HEK293T (cell line): ENCODE data around the gene DDN.
A peak's percentile ranks its signal among the peaks of the same experiment; 100 is the strongest.

ENCODE experiments used
- CTCF ChIA-PET: fragments of 350-600 bp; formaldehyde crosslinking; extraction: SDS; loops from one replicate; lab custom pipeline; 2021; ENCODE audit warnings: antibody characterized with exemption, inconsistent platforms; lab: Yijun Ruan, JAX
- POLR2A ChIA-PET: fragments of 350-600 bp; formaldehyde crosslinking; extraction: SDS; loops from one replicate; lab custom pipeline; 2020; ENCODE audit warnings: antibody characterized with exemption, inconsistent platforms; lab: Yijun Ruan, JAX
- DNase-seq: peaks from one replicate; pipeline ENCODE4 v3.0.0; 2012; ENCODE audit warnings: mixed read lengths; ENCODE audit errors: extremely low spot score
- ARNT ChIP-seq: fragments of 450-650 bp; IDR thresholded peaks from 2 replicates; pipeline ENCODE4 v1.6.1; 2017; ENCODE audit warnings: mild to moderate bottlenecking
- BHLHE40 ChIP-seq: fragments of 450-650 bp; IDR thresholded peaks from 2 replicates; pipeline ENCODE4 v1.6.1; 2016; ENCODE audit warnings: mild to moderate bottlenecking, moderate library complexity, borderline replicate concordance
- CTBP1 ChIP-seq: fragments of 450-650 bp; IDR thresholded peaks from 2 replicates; pipeline ENCODE4 v1.6.1; 2016; ENCODE audit warnings: borderline replicate concordance
- ELF4 ChIP-seq: fragments of 450-650 bp; IDR thresholded peaks from 2 replicates; pipeline ENCODE4 v1.6.1; 2017; ENCODE audit warnings: antibody characterized with exemption
- FOXA1 ChIP-seq: fragments of 450-650 bp; IDR thresholded peaks from 2 replicates; pipeline ENCODE4 v1.6.1; 2016; ENCODE audit warnings: mild to moderate bottlenecking
- FOXK2 ChIP-seq: fragments of 450-650 bp; IDR thresholded peaks from 2 replicates; pipeline ENCODE4 v1.6.1; 2016; ENCODE audit warnings: mild to moderate bottlenecking
- FOXM1 ChIP-seq: fragments of 450-650 bp; IDR thresholded peaks from 2 replicates; pipeline ENCODE4 v1.6.1; 2017; ENCODE audit warnings: mild to moderate bottlenecking, borderline replicate concordance
- HDGF ChIP-seq: fragments of 450-650 bp; IDR thresholded peaks from 2 replicates; pipeline ENCODE4 v1.6.1; 2017; ENCODE audit warnings: antibody characterized with exemption, borderline replicate concordance
- L3MBTL2 ChIP-seq: fragments of 450-650 bp; conservative IDR thresholded peaks from 2 replicates; pipeline ENCODE4 v1.6.1; 2016; ENCODE audit warnings: mild to moderate bottlenecking
- LEF1 ChIP-seq: fragments of 450-650 bp; IDR thresholded peaks from 2 replicates; pipeline ENCODE4 v1.6.1; 2017; ENCODE audit warnings: mild to moderate bottlenecking, borderline replicate concordance
- NFRKB ChIP-seq: fragments of 450-650 bp; IDR thresholded peaks from 2 replicates; pipeline ENCODE4 v1.6.1; 2016; ENCODE audit warnings: mild to moderate bottlenecking, moderate library complexity
- SP1 ChIP-seq: fragments of 450-650 bp; IDR thresholded peaks from 2 replicates; pipeline ENCODE4 v1.6.1; 2017
- SUZ12 ChIP-seq: fragments of 450-650 bp; IDR thresholded peaks from 2 replicates; pipeline ENCODE4 v1.6.1; 2016; ENCODE audit warnings: mild to moderate bottlenecking
- TARDBP ChIP-seq: fragments of 450-650 bp; IDR thresholded peaks from 2 replicates; pipeline ENCODE4 v1.6.1; 2016
- ZNF384 ChIP-seq: fragments of 450-650 bp; IDR thresholded peaks from 2 replicates; pipeline ENCODE4 v1.6.1; 2016
- TF ChIP-seq, protein P1 (sequence below): fragments of 450-650 bp; IDR thresholded peaks from 2 replicates; pipeline ENCODE4 v1.6.1; 2016

Gene DDN

GRCh38 chr12:49012739-49013138 lies 13.6 kb upstream of the DDN start:
- DNase-seq = no peak
- TF ChIP-seq FOXA1 (no peak), FOXK2 (no peak), ARNT (no peak), CTBP1 (no peak), LEF1 (no peak)
- POLR2A ChIA-PET = no interaction called here
- CTCF ChIA-PET = interaction anchor here (0.7 kb wide), 1 partner anchor 77 kb away, joined by 8 read pairs; no protein-coding TSS in a partner anchor

DNA sequence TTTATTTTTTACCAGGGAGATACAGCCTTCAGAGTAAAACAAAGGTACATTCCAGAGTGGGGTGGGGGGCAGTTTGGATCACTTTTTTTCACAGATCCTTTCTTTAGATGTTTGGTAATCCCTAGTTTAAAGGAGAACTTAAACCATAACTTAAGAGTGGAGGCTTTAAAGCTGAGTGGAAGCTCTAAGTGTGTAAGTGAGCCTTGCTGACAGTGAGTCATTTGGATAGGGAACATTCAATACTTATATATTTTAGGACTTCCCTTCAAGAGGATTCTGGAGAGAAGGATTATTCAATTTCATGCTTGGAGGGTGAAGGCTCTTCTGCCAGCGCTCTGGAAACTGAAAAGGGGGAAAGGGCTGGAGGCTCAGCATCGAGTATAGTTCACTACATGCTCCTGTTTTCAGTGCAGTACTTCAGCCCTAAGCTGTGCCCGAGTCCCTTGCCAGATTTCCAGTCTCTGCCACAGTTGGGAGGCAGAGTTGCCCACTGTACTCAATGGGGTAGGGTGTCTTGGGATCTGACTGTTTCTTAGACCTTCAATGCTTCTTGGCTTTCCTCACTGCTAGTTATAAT lies 11.0 kb upstream of the DDN start:
- no peak for DNase-seq
- POLR2A ChIA-PET = interaction anchor here (1.0 to 2.1 kb wide), 2 partner anchors 9 to 11 kb away, joined by 3 to 7 read pairs; partner anchors contain the start of gene DDN
- CTCF ChIA-PET = no interaction called here
- no peak for TF ChIP-seq FOXK2
- no peak for TF ChIP-seq CTBP1
- TF ChIP-seq TARDBP = no peak
- no peak for TF ChIP-seq HDGF
- no peak for TF ChIP-seq SP1
- TF ChIP-seq NFRKB = no peak
- TF ChIP-seq FOXM1 = no peak
- no peak for TF ChIP-seq ELF4
- TF ChIP-seq, protein P1, sequence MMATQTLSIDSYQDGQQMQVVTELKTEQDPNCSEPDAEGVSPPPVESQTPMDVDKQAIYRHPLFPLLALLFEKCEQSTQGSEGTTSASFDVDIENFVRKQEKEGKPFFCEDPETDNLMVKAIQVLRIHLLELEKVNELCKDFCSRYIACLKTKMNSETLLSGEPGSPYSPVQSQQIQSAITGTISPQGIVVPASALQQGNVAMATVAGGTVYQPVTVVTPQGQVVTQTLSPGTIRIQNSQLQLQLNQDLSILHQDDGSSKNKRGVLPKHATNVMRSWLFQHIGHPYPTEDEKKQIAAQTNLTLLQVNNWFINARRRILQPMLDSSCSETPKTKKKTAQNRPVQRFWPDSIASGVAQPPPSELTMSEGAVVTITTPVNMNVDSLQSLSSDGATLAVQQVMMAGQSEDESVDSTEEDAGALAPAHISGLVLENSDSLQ = no peak
- no peak for TF ChIP-seq L3MBTL2
- no peak for TF ChIP-seq ARNT
- no peak for TF ChIP-seq FOXA1
- no peak for TF ChIP-seq BHLHE40
- TF ChIP-seq ZNF384 = no peak
- no peak for TF ChIP-seq LEF1

- peak; percentile 92 for TF ChIP-seq ZNF384
- TF ChIP-seq HDGF = no peak
- TF ChIP-seq NFRKB = no peak
- POLR2A ChIA-PET = no interaction called here
- CTCF ChIA-PET = interaction anchor here (0.7 kb wide), 1 partner anchor 12 kb away, joined by 3 read pairs; no protein-coding TSS in a partner anchor
- DNase-seq = no peak
These were observed 9.8 kb upstream of the DDN start for GRCh38 chr12:49008943-49009342.

GRCh38 chr12:49000346-49000745 lies 1.2 kb upstream of the DDN start:
- CTCF ChIA-PET = interaction anchor here (4.5 kb wide), 1 partner anchor 12 kb away, joined by 26 read pairs; no protein-coding TSS in a partner anchor
- DNase-seq = no peak
- TF ChIP-seq SUZ12 (no peak), ELF4 (no peak), ZNF384 (no peak), FOXM1 (no peak), CTBP1 (no peak), L3MBTL2 (no peak), LEF1 (no peak), HDGF (no peak), FOXK2 (no peak), TARDBP (no peak), FOXA1 (no peak), ARNT (no peak), SP1 (no peak)
- TF ChIP-seq, protein P1 = no peak
- POLR2A ChIA-PET = interaction anchor here (1.0 to 3.3 kb wide), 6 partner anchors 10 to 130 kb away, joined by 3 to 17 read pairs (median 6); partner anchors contain the start of genes ARF3, PRKAG1 and TUBA1B

DNA sequence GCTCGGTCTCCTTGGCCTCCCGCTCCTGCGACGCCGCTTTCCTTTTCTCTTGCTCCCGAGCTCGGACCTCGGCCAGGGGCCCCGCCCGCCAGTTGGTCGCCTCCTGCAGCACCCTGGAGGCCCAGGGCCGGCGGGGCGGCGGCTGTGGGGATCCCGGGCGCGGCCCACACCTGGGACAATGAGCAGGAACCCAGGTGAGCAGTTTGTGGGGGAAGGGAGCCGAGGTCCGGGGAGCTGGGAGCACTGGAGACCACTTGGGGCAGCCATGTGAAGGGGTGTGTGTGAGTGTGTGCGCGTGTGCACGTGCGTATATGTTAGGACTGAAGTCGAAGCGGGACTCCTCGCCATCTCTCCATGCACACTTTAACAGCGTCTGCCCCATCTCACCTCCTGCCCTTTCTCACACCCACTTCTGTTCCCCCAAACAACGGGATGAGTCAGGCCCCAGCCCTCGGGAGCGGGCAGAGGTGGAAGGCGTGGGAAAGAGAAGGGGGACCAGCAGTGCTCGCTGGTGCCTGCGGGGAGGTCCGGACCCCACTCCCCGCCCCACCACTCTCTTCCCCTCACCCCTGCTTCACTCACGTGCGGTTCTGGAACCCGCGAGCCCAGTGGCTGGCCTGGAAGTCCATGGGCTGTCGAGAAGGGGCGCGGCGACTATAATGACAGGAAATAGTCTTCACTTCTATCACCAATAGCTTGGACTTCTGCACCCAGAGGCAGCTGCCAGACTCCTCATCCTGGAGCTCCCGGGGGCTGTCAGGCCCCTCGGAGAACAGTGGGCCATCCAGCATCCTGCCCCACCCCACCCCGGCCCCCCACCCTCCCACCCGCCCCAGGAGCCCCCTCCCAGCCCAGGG lies 450 bp downstream of the DDN start:
- ChIA-PET POLR2A (interaction anchor here (1.0 to 2.2 kb wide), 3 partner anchors 12 to 132 kb away, joined by 5 to 7 read pairs (median 5); no protein-coding TSS in a partner anchor), CTCF (interaction anchor here (1.1 to 4.5 kb wide), 2 partner anchors 11 to 90 kb away, joined by 5 to 26 read pairs; no protein-coding TSS in a partner anchor)
- no peak for TF ChIP-seq L3MBTL2
- TF ChIP-seq ARNT = no peak
- TF ChIP-seq FOXM1 = no peak
- TF ChIP-seq NFRKB = no peak
- TF ChIP-seq BHLHE40 = no peak
- TF ChIP-seq ELF4 = no peak
- TF ChIP-seq FOXA1 = no peak
- TF ChIP-seq FOXK2 = no peak
- no peak for TF ChIP-seq TARDBP
- TF ChIP-seq, protein P1 = no peak
- no peak for DNase-seq
